ENCODE data around the gene SLC12A4. TPM values are rescaled to one million over a fixed set of nuclear protein-coding genes. Genes with fewer than 3 reads are reported as not detected.
A peak's percentile ranks its signal among the peaks of the same experiment; 100 is the strongest.

The SLC12A4 gene
- total RNA-seq, 2 donors from 2014 or later: 34.6 to 47.0 TPM

- H3K27me3 Mint-ChIP-seq: no peaks in the 10 kb centered on the region
- no peaks in the 10 kb centered on the region for H3K9me3 Mint-ChIP-seq
- H3K4me3 Mint-ChIP-seq: no peak overlapping the region
- peaks cover 26% of the 10 kb centered on the region for H3K4me1 Mint-ChIP-seq
- no peaks in the 10 kb centered on the region for H3K36me3 Mint-ChIP-seq (ENCODE audit: low read depth)
- H3K27ac Mint-ChIP-seq: no peak overlapping the region
- no peak for ATAC-seq (replicated peaks)
Measured at GRCh38 chr16:67897231-67897630, 71.2 kb downstream of the SLC12A4 start.

- no peak for ATAC-seq (replicated peaks)
- no peaks in the 10 kb centered on the region for H3K27me3 Mint-ChIP-seq
- peak overlapping the region; percentile 95 for H3K4me3 Mint-ChIP-seq
- no peaks in the 10 kb centered on the region for H3K9me3 Mint-ChIP-seq
- peak overlapping the region; percentile 96 for H3K27ac Mint-ChIP-seq
- peaks cover 22% of the 10 kb centered on the region for H3K4me1 Mint-ChIP-seq
- no peaks in the 10 kb centered on the region for H3K36me3 Mint-ChIP-seq (ENCODE audit: low read depth)
Measured at GRCh38 chr16:67893743-67894399, 74.6 kb downstream of the SLC12A4 start.

Other genes starting within 250 kb of the SLC12A4 start
- gene GFOD2, start 249.3 kb downstream of the SLC12A4 start, total RNA-seq: 10 to 100 TPM; 13.8 to 20.9 TPM
- 10 to 100 TPM; 18.4 to 21.0 TPM for gene RANBP10, start 162.1 kb downstream of the SLC12A4 start, total RNA-seq
- under 1 TPM in 1 of 2 donors, not detected in 1; 0.26 TPM for gene TSNAXIP1, start 161.7 kb downstream of the SLC12A4 start, total RNA-seq
- 10 to 100 TPM; 29.9 to 51.6 TPM for gene THAP11, start 126.3 kb downstream of the SLC12A4 start, total RNA-seq
- 100 to 1,000 TPM in 1 of 2 donors, 10 to 100 TPM in 1; 82.9 to 175 TPM for gene NUTF2, start 121.7 kb downstream of the SLC12A4 start, total RNA-seq
- gene CENPT, start 120.9 kb downstream of the SLC12A4 start, total RNA-seq: 10 to 100 TPM; 61.4 to 64.2 TPM
- gene EDC4, start 95.6 kb downstream of the SLC12A4 start, total RNA-seq: 100 to 1,000 TPM; 101 to 137 TPM
- gene NRN1L, start 83.8 kb downstream of the SLC12A4 start, total RNA-seq: 1 to 10 TPM in 1 of 2 donors, not detected in 1; 1.2 TPM
- 10 to 100 TPM in 1 of 2 donors, 1 to 10 TPM in 1; 7.5 to 11.8 TPM for gene PSKH1, start 75.4 kb downstream of the SLC12A4 start, total RNA-seq
- gene CTRL, start 36.8 kb downstream of the SLC12A4 start, total RNA-seq: 1 to 10 TPM; 4.0 to 6.1 TPM
- gene PSMB10, start 31.8 kb downstream of the SLC12A4 start, total RNA-seq: 100 to 1,000 TPM; 201 to 217 TPM
- gene LCAT, start 24.5 kb downstream of the SLC12A4 start, total RNA-seq: 10 to 100 TPM; 15.0 to 19.1 TPM
- gene DPEP3, start 11.9 kb upstream of the SLC12A4 start, total RNA-seq: under 1 TPM in 1 of 2 donors, not detected in 1; 0.19 TPM
- 1 to 10 TPM; 2.8 to 7.3 TPM for gene DPEP2, start 30.8 kb upstream of the SLC12A4 start, total RNA-seq
- not detected for gene DPEP2NB, start 47.3 kb upstream of the SLC12A4 start, total RNA-seq
- 10 to 100 TPM in 1 of 2 donors, 1 to 10 TPM in 1; 7.2 to 18.7 TPM for gene DDX28, start 54.6 kb upstream of the SLC12A4 start, total RNA-seq
- 10 to 100 TPM; 24.6 to 35.0 TPM for gene DUS2, start 54.6 kb upstream of the SLC12A4 start, total RNA-seq
- gene NFATC3, start 116.7 kb upstream of the SLC12A4 start, total RNA-seq: 10 to 100 TPM; 71.1 to 78.1 TPM

Data from activated T-helper 17 cell treated with anti-CD3 and anti-CD28 coated beads, Interleukin-2, amount 50 U/mL, for 72 hours (primary cell).